Small intestine (tissue), 7 donors: Measurements from ENCODE around the gene KLK11. TPM values are rescaled to one million over a fixed set of nuclear protein-coding genes. Genes with fewer than 3 reads are reported as not detected.

Experiments
- DNase-seq, 2 donors: peaks; one replicate each; pipeline versions ENCODE4 v3.0.0 to v3.0.0-alpha.2; 2013
- FAIRE-seq: peaks from 2 replicates; lab custom pipeline; 2012; peaks lifted over from hg19 to GRCh38; lab: Jason Lieb, UNC
- H3K27ac ChIP-seq, 3 donors: one replicate each; pipeline ENCODE4 v1.5.1; 2013; ENCODE audit warnings: low read length in 2 of 3, mild to moderate bottlenecking in 2 of 3, control low read depth in 1 of 3, inconsistent platforms in 1 of 3, low read depth in 1 of 3, moderate library complexity in 1 of 3
- H3K27me3 ChIP-seq, 3 donors: one replicate each; pipeline ENCODE4 v1.6.1; 2013; ENCODE audit warnings: low read length in 3 of 3, inconsistent platforms in 1 of 3; ENCODE audit not compliant: control insufficient read depth in 3 of 3, insufficient read depth in 3 of 3
- H3K36me3 ChIP-seq, 3 donors: one replicate each; pipeline ENCODE4 v1.6.1; 2013; ENCODE audit warnings: low read length in 3 of 3, inconsistent platforms in 1 of 3, low read depth in 1 of 3, mild to moderate bottlenecking in 1 of 3, moderate library complexity in 1 of 3; ENCODE audit not compliant: control insufficient read depth in 3 of 3, insufficient read depth in 2 of 3
- H3K4me1 ChIP-seq, 3 donors: one replicate each; pipeline ENCODE4 v1.6.1; 2013; ENCODE audit warnings: low read length in 2 of 3, inconsistent platforms in 1 of 3, low read depth in 1 of 3, mild to moderate bottlenecking in 1 of 3, moderate library complexity in 1 of 3; ENCODE audit not compliant: control insufficient read depth in 3 of 3, insufficient read depth in 2 of 3
- H3K4me3 ChIP-seq, 3 donors: one replicate each; pipeline ENCODE4 v1.5.1; 2013; ENCODE audit warnings: low read length in 3 of 3, control low read depth in 1 of 3, inconsistent platforms in 1 of 3, low read depth in 1 of 3, mild to moderate bottlenecking in 1 of 3, moderate library complexity in 1 of 3
- H3K9me3 ChIP-seq, 2 donors: one replicate each; pipeline ENCODE4 v1.6.1; 2013; ENCODE audit warnings: low read depth in 1 of 2, low read length in 1 of 2; ENCODE audit not compliant: control insufficient read depth in 2 of 2, insufficient read depth in 1 of 2
- WGBS, 3 donors: extraction: QIAGEN DNeasy Blood & Tissue Kit; methylation state at CpG; one replicate each; pipeline ENCODE4 v1.1.7; 2013; 5-methylcytosine and 5-hydroxymethylcytosine counted together
- polyA plus RNA-seq, 4 donors: library from polyadenylated mRNA; stranded (reverse) in 3 of 4; unstranded in 1 of 4; fragments of 200-250 nt in 3 of 4; fragments of 120-200 nt in 1 of 4; gene quantifications; one replicate each; pipeline versions ENCODE4 v1.2.1 to v1.2.3, GENCODE V29; 2013
- donor health status: healthy with polysubstance abuse.
- donor health status: control.
- donor health status: control.
- donor health status: Bipolar disorder and iron deficiency.
- donor health status: healthy.

Gene KLK11
- polyA plus RNA-seq, 4 donors = 0.67 to 1.4 (median 0.90) TPM

- H3K27ac ChIP-seq = no peak overlapping the region
- FAIRE-seq (no peak), DNase-seq (no peak)
- peaks cover 0 to 8% (median 4%) of the 10 kb centered on the region in 3 donors for H3K27me3 ChIP-seq
- no peaks in the 10 kb centered on the region for H3K4me1 ChIP-seq
- no peak overlapping the region for H3K4me3 ChIP-seq
- no peaks in the 10 kb centered on the region for H3K36me3 ChIP-seq
- peaks cover 0 to 3% of the 10 kb centered on the region in 2 donors for H3K9me3 ChIP-seq
- 54 to 66% (median 54%) methylated on average over 7 to 8 of the region's 8 CpGs for WGBS, 3 donors
These were observed 20.0 kb downstream of the KLK11 start for GRCh38 chr19:51006406-51006805.

- Histone ChIP-seq H3K27ac (no peak overlapping the region), H3K9me3 (peaks cover 0 to 3% of the 10 kb centered on the region in 2 donors), H3K27me3 (peaks cover 0 to 11% (median 11%) of the 10 kb centered on the region in 3 donors), H3K4me3 (no peak overlapping the region), H3K4me1 (no peaks in the 10 kb centered on the region), H3K36me3 (no peaks in the 10 kb centered on the region)
- DNase-seq (no peak), FAIRE-seq (no peak)
- WGBS, 3 donors = 81 to 90% (median 88%) methylated on average over 1 of the region's 1 CpG
These were observed 21.2 kb downstream of the KLK11 start for GRCh38 chr19:51005248-51005647.

GRCh38 chr19:51003316-51003715 is 23.1 kb downstream of the KLK11 start:
- DNase-seq = no peak
- no peak for FAIRE-seq
- H3K27ac ChIP-seq = no peak overlapping the region

GRCh38 chr19:51002542-51003311 is 23.7 kb downstream of the KLK11 start:
- WGBS, 3 donors = 46 to 64% (median 62%) methylated on average over 31 to 42 of the region's 42 CpGs
- Histone ChIP-seq H3K4me3 (no peak overlapping the region), H3K36me3 (no peaks in the 10 kb centered on the region), H3K27ac (no peak overlapping the region), H3K9me3 (peaks cover 0 to 3% of the 10 kb centered on the region in 2 donors), H3K27me3 (peaks cover 0 to 11% (median 11%) of the 10 kb centered on the region in 3 donors), H3K4me1 (no peaks in the 10 kb centered on the region)
- DNase-seq (peak in 1 of 2 donors; percentile 10), FAIRE-seq (no peak)

More at GRCh38 chr19:51003316-51003715, 23.1 kb downstream of the KLK11 start:
- 73 to 80% (median 79%) methylated on average over 7 of the region's 7 CpGs for WGBS, 3 donors
- Histone ChIP-seq H3K36me3 (no peaks in the 10 kb centered on the region), H3K4me3 (no peak overlapping the region), H3K9me3 (peaks cover 0 to 3% of the 10 kb centered on the region in 2 donors), H3K27me3 (peaks cover 0 to 11% (median 11%) of the 10 kb centered on the region in 3 donors), H3K4me1 (no peaks in the 10 kb centered on the region)

- Histone ChIP-seq H3K4me3 (no peak overlapping the region), H3K9me3 (peaks cover 0 to 3% of the 10 kb centered on the region in 2 donors), H3K27me3 (peaks cover 0 to 11% (median 11%) of the 10 kb centered on the region in 3 donors), H3K4me1 (no peaks in the 10 kb centered on the region), H3K27ac (no peak overlapping the region), H3K36me3 (no peaks in the 10 kb centered on the region)
- WGBS, 3 donors = 36 to 58% (median 48%) methylated on average over 12 of the region's 12 CpGs
- no peak for FAIRE-seq
- DNase-seq = no peak
These were observed 24.3 kb downstream of the KLK11 start for GRCh38 chr19:51002089-51002532.

GRCh38 chr19:51001515-51001914 is 24.9 kb downstream of the KLK11 start, which contains the start of gene KLK8:
KLK8 (minus strand) TSS chr19:51001604; CDS start chr19:51001167, 437 bp downstream.
- FAIRE-seq (no peak), DNase-seq (no peak)
- H3K4me3 ChIP-seq = no peak within 1 kb of the TSS
- H3K4me1 ChIP-seq = no peaks in the 10 kb centered on the region
- 27 to 41% (median 29%) methylated on average over 6 to 7 of the region's 7 CpGs for WGBS, 3 donors
- peaks cover 0 to 3% of the 10 kb centered on the region in 2 donors for H3K9me3 ChIP-seq
- H3K36me3 ChIP-seq = no peaks in the 10 kb centered on the region
- peaks cover 0 to 11% (median 11%) of the 10 kb centered on the region in 3 donors for H3K27me3 ChIP-seq
- no peak within 1 kb of the TSS for H3K27ac ChIP-seq

GRCh38 chr19:51000981-51001380 is 25.4 kb downstream of the KLK11 start:
- FAIRE-seq (no peak), DNase-seq (no peak)
- no peak overlapping the region for H3K27ac ChIP-seq
- no peaks in the 10 kb centered on the region for H3K36me3 ChIP-seq
- WGBS, 3 donors = 32 to 38% (median 38%) methylated on average over 16 of the region's 16 CpGs
- no peak overlapping the region for H3K4me3 ChIP-seq
- H3K9me3 ChIP-seq = peaks cover 0 to 3% of the 10 kb centered on the region in 2 donors
- H3K4me1 ChIP-seq = no peaks in the 10 kb centered on the region
- peaks cover 0 to 11% (median 9%) of the 10 kb centered on the region in 3 donors for H3K27me3 ChIP-seq

GRCh38 chr19:51000426-51000825 is 26.0 kb downstream of the KLK11 start:
- no peak overlapping the region for H3K4me3 ChIP-seq
- H3K4me1 ChIP-seq = no peaks in the 10 kb centered on the region
- WGBS, 3 donors = 81 to 89% (median 86%) methylated on average over 10 of the region's 10 CpGs
- peaks cover 0 to 3% of the 10 kb centered on the region in 2 donors for H3K9me3 ChIP-seq
- DNase-seq (no peak), FAIRE-seq (no peak)
- no peak overlapping the region for H3K27ac ChIP-seq
- H3K27me3 ChIP-seq = peaks cover 0 to 11% (median 9%) of the 10 kb centered on the region in 3 donors
- no peaks in the 10 kb centered on the region for H3K36me3 ChIP-seq
